IMR-90 (cell line): ENCODE measurements around the gene TOMM34.

Experiments
- BHLHE40 ChIP-seq: fragments of 150-350 bp; IDR thresholded peaks from 2 replicates; pipeline ENCODE4 v1.6.1; 2016; ENCODE audit warnings: mild to moderate bottlenecking, low read depth, low read length
- CEBPB ChIP-seq: IDR thresholded peaks from 2 replicates; pipeline ENCODE4 v1.6.1; 2012; ENCODE audit warnings: low read depth, low read length, improper control_type of control experiment
- CHD1 ChIP-seq: IDR thresholded peaks from 2 replicates; pipeline ENCODE4 v1.6.1; 2012; ENCODE audit warnings: low read depth, low read length, improper control_type of control experiment
- MAFK ChIP-seq: IDR thresholded peaks from 2 replicates; pipeline ENCODE4 v1.6.1; 2012; ENCODE audit warnings: low read depth, low read length, improper control_type of control experiment
- MAZ ChIP-seq: IDR thresholded peaks from 2 replicates; pipeline ENCODE4 v1.6.1; 2012; ENCODE audit warnings: low read depth, mild to moderate bottlenecking, low read length, improper control_type of control experiment, moderate library complexity, borderline replicate concordance
- MXI1 ChIP-seq: IDR thresholded peaks from 2 replicates; pipeline ENCODE4 v1.6.1; 2012; ENCODE audit warnings: low read depth, mild to moderate bottlenecking, low read length, moderate library complexity, borderline replicate concordance
- NFE2L2 ChIP-seq: fragments of 150-350 bp; IDR thresholded peaks from 2 replicates; pipeline ENCODE4 v1.6.1; 2016; ENCODE audit warnings: low read depth, mild to moderate bottlenecking, low read length
- POLR2A ChIP-seq: IDR thresholded peaks from 2 replicates; pipeline ENCODE4 v1.6.1; 2012; ENCODE audit warnings: mild to moderate bottlenecking, low read depth, low read length
- RAD21 ChIP-seq: IDR thresholded peaks from 2 replicates; pipeline ENCODE4 v1.6.1; 2012; ENCODE audit warnings: low read length, improper control_type of control experiment
- RCOR1 ChIP-seq: IDR thresholded peaks from 2 replicates; pipeline ENCODE4 v1.6.1; 2012; ENCODE audit warnings: mild to moderate bottlenecking, low read length, improper control_type of control experiment; ENCODE audit not compliant: insufficient replicate concordance
- TF ChIP-seq, protein P1 (sequence below): conservative IDR thresholded peaks from 2 replicates; pipeline ENCODE4 v1.5.1; 2012; ENCODE audit warnings: mild to moderate bottlenecking, low read depth, low read length, improper control_type of control experiment
- TF ChIP-seq, protein P2 (sequence below): fragments of 150-350 bp; IDR thresholded peaks from 2 replicates; pipeline ENCODE4 v1.6.1; 2016; ENCODE audit warnings: low read depth, mild to moderate bottlenecking, low read length, moderate library complexity, borderline replicate concordance
- TF ChIP-seq, protein P3 (sequence below): fragments of 150-350 bp; IDR thresholded peaks from 2 replicates; pipeline ENCODE4 v1.6.1; 2017; ENCODE audit warnings: mild to moderate bottlenecking, antibody characterized with exemption, low read length, low read depth

DNA sequence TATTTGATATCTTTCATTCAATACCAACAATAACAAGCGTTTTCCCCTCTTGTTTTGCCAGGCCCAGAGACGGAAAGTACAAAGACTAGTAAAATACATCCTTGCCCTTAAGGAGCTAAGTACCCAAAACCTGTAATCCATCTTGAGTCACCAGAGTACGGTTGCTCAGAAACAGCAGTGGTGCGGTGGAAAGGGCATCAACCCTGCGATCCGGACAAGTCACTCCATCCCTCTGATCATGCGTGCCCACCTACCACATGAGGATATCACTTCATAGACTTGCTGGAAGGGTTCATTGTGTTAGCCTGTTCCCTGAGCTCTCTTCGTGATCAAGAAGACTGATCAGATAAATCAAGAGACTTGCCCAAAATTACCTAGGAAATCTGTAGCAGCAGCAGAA lies 1.9 kb downstream of the TOMM34 start:
- TF ChIP-seq, protein P1, sequence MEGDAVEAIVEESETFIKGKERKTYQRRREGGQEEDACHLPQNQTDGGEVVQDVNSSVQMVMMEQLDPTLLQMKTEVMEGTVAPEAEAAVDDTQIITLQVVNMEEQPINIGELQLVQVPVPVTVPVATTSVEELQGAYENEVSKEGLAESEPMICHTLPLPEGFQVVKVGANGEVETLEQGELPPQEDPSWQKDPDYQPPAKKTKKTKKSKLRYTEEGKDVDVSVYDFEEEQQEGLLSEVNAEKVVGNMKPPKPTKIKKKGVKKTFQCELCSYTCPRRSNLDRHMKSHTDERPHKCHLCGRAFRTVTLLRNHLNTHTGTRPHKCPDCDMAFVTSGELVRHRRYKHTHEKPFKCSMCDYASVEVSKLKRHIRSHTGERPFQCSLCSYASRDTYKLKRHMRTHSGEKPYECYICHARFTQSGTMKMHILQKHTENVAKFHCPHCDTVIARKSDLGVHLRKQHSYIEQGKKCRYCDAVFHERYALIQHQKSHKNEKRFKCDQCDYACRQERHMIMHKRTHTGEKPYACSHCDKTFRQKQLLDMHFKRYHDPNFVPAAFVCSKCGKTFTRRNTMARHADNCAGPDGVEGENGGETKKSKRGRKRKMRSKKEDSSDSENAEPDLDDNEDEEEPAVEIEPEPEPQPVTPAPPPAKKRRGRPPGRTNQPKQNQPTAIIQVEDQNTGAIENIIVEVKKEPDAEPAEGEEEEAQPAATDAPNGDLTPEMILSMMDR: no peak
- TF ChIP-seq MAFK: no peak
- no peak for TF ChIP-seq POLR2A
- no peak for TF ChIP-seq CEBPB
- TF ChIP-seq MXI1: no peak
- no peak for TF ChIP-seq RCOR1
- TF ChIP-seq, protein P2, sequence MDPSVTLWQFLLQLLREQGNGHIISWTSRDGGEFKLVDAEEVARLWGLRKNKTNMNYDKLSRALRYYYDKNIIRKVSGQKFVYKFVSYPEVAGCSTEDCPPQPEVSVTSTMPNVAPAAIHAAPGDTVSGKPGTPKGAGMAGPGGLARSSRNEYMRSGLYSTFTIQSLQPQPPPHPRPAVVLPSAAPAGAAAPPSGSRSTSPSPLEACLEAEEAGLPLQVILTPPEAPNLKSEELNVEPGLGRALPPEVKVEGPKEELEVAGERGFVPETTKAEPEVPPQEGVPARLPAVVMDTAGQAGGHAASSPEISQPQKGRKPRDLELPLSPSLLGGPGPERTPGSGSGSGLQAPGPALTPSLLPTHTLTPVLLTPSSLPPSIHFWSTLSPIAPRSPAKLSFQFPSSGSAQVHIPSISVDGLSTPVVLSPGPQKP: no peak
- TF ChIP-seq, protein P3, sequence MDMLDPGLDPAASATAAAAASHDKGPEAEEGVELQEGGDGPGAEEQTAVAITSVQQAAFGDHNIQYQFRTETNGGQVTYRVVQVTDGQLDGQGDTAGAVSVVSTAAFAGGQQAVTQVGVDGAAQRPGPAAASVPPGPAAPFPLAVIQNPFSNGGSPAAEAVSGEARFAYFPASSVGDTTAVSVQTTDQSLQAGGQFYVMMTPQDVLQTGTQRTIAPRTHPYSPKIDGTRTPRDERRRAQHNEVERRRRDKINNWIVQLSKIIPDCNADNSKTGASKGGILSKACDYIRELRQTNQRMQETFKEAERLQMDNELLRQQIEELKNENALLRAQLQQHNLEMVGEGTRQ: no peak
- TF ChIP-seq RAD21: no peak
- TF ChIP-seq CHD1: no peak
- TF ChIP-seq MAZ: no peak
- no peak for TF ChIP-seq NFE2L2
- TF ChIP-seq BHLHE40: no peak
